Urothelium cell line (cell line): ENCODE measurements around the gene ANKRD13D.

ENCODE experiments used
- DNase-seq: peaks from one replicate; pipeline ENCODE4 v3.0.0; 2011; ENCODE audit warnings: low spot score, mixed read lengths
- FAIRE-seq: peaks from 2 replicates; lab custom pipeline; 2011; peaks lifted over from hg19 to GRCh38; lab: Jason Lieb, UNC

The ANKRD13D gene

GRCh38 chr11:67273260-67273990 is 15.7 kb upstream of the ANKRD13D start:
- FAIRE-seq (no peak), DNase-seq (no peak)

- DNase-seq (no peak), FAIRE-seq (no peak)
These were observed 14.1 kb upstream of the ANKRD13D start for GRCh38 chr11:67274768-67275605.

- DNase-seq, result no peak
- no peak for FAIRE-seq
These were observed 13.3 kb upstream of the ANKRD13D start for GRCh38 chr11:67275606-67276409.

GRCh38 chr11:67276781-67277230 is 12.3 kb upstream of the ANKRD13D start:
- DNase-seq (no peak), FAIRE-seq (no peak)

- no peak for DNase-seq
- no peak for FAIRE-seq
These were observed 11.7 kb upstream of the ANKRD13D start for GRCh38 chr11:67277231-67277961.

GRCh38 chr11:67278135-67278938 is 10.8 kb upstream of the ANKRD13D start:
- DNase-seq (no peak), FAIRE-seq (no peak)

GRCh38 chr11:67278939-67279588 is 10.0 kb upstream of the ANKRD13D start:
- no peak for DNase-seq
- FAIRE-seq, result no peak

GRCh38 chr11:67279589-67280340 is 9.3 kb upstream of the ANKRD13D start:
- FAIRE-seq, result no peak

GRCh38 chr11:67280341-67280787 is 8.7 kb upstream of the ANKRD13D start:
- FAIRE-seq, result no peak
- no peak for DNase-seq

More at GRCh38 chr11:67279589-67280340, 9.3 kb upstream of the ANKRD13D start:
- DNase-seq, result no peak

- DNase-seq (no peak), FAIRE-seq (no peak)
These were observed 8.1 kb upstream of the ANKRD13D start for GRCh38 chr11:67280788-67281551.

- no peak for FAIRE-seq
These were observed 7.5 kb upstream of the ANKRD13D start for GRCh38 chr11:67281552-67282150.

GRCh38 chr11:67282155-67282875 is 6.8 kb upstream of the ANKRD13D start:
- DNase-seq, result no peak
- FAIRE-seq, result no peak

More at GRCh38 chr11:67281552-67282150, 7.5 kb upstream of the ANKRD13D start:
- DNase-seq, result no peak

GRCh38 chr11:67282876-67283371 is 6.2 kb upstream of the ANKRD13D start:
- no peak for DNase-seq
- no peak for FAIRE-seq

- DNase-seq, result no peak
These were observed 5.6 kb upstream of the ANKRD13D start for GRCh38 chr11:67283481-67283963.

GRCh38 chr11:67284811-67285540 is 4.1 kb upstream of the ANKRD13D start:
- FAIRE-seq (no peak), DNase-seq (no peak)

More at GRCh38 chr11:67283481-67283963, 5.6 kb upstream of the ANKRD13D start:
- no peak for FAIRE-seq
